ENCODE results near the gene UNC13B.
"Not testable (repeated sequence)": the region's sequence is repeated elsewhere in the genome, so short reads cannot be mapped to it uniquely, and the experiment has no call there.

UNC13B gene

GRCh38 chr9:35161713-35162604 is at the start of gene UNC13B:
UNC13B (plus strand) TSS chr9:35162009; CDS start chr9:35162284, 275 bp downstream.
- DNase-seq, result peak; percentile 96

GRCh38 chr9:35112257-35113020 is 49.4 kb upstream of the UNC13B start:
- no peak for DNase-seq

GRCh38 chr9:35114113-35114839 is 47.5 kb upstream of the UNC13B start:
- peak; percentile 85 for DNase-seq

GRCh38 chr9:35114840-35115628 is 46.8 kb upstream of the UNC13B start:
- peak; percentile 62 for DNase-seq

- DNase-seq, result peak; percentile 96
Observed at GRCh38 chr9:35115680-35116538, 45.9 kb upstream of the UNC13B start, which contains the start of gene ATOSB. ATOSB (minus strand) TSS chr9:35115862; CDS start chr9:35108274, 7,588 bp downstream.

GRCh38 chr9:35116539-35116897 is 45.3 kb upstream of the UNC13B start:
- peak; percentile 85 for DNase-seq

- peak; percentile 92 for DNase-seq
Observed at GRCh38 chr9:35116898-35117551, 44.8 kb upstream of the UNC13B start.

GRCh38 chr9:35134920-35135319 is 26.9 kb upstream of the UNC13B start:
- no peak for DNase-seq

- DNase-seq, result no peak
Observed at GRCh38 chr9:35135988-35136387, 25.8 kb upstream of the UNC13B start.

- no peak for DNase-seq
Observed at GRCh38 chr9:35136866-35137265, 24.9 kb upstream of the UNC13B start.

- no peak for DNase-seq
Observed at GRCh38 chr9:35140093-35140492, 21.7 kb upstream of the UNC13B start.

- no peak for DNase-seq
Observed at GRCh38 chr9:35142037-35142436, 19.8 kb upstream of the UNC13B start.

GRCh38 chr9:35147941-35148563 is 13.8 kb upstream of the UNC13B start:
- DNase-seq, result not testable (repeated sequence)

GRCh38 chr9:35152926-35153325 is 8.9 kb upstream of the UNC13B start:
- no peak for DNase-seq

GRCh38 chr9:35156781-35157180 is 5.0 kb upstream of the UNC13B start:
- DNase-seq, result no peak

GRCh38 chr9:35157836-35158235 is 4.0 kb upstream of the UNC13B start:
- not testable (repeated sequence) for DNase-seq

GRCh38 chr9:35158501-35159280 is 3.1 kb upstream of the UNC13B start:
- DNase-seq, result no peak

GRCh38 chr9:35162605-35163315 is 951 bp downstream of the UNC13B start:
- DNase-seq, result no peak

- peak; percentile 5 for DNase-seq
Observed at GRCh38 chr9:35163413-35163812, 1.6 kb downstream of the UNC13B start.
